Kidney capillary endothelial cell (primary cell): ENCODE data around the gene IQCE.

ENCODE experiments used
- DNase-seq: peaks from one replicate; pipeline ENCODE4 v3.0.0-alpha.2; 2018; ENCODE audit warnings: low spot score

Gene IQCE

DNA sequence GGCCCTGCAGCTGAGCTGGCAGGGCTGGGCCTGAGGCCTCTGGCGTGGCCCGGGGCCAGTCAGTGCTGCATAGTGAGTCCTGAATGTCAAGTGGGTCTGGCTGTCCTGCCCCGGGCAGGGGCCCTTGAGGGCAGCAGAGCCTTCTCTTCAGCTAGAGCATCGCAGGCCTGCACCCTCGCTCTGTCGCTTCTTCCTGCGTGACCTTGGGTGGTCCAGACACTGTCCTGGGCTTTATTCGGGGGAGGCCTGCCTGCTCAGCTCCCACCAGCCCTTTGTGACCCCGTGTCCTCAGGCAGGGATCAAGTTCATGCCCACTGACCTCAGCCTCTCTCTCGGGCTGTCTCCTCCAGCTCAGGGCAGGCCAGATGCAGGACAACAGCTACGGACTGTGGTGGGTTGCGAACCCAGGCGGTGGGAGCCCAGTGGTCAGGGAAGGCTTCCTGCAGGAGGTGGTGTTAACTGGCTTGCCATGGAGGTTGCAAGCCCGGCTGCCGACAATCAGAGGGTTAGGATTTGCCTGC, 76.4 kb downstream of the IQCE start:
- DNase-seq = no peak

DNA sequence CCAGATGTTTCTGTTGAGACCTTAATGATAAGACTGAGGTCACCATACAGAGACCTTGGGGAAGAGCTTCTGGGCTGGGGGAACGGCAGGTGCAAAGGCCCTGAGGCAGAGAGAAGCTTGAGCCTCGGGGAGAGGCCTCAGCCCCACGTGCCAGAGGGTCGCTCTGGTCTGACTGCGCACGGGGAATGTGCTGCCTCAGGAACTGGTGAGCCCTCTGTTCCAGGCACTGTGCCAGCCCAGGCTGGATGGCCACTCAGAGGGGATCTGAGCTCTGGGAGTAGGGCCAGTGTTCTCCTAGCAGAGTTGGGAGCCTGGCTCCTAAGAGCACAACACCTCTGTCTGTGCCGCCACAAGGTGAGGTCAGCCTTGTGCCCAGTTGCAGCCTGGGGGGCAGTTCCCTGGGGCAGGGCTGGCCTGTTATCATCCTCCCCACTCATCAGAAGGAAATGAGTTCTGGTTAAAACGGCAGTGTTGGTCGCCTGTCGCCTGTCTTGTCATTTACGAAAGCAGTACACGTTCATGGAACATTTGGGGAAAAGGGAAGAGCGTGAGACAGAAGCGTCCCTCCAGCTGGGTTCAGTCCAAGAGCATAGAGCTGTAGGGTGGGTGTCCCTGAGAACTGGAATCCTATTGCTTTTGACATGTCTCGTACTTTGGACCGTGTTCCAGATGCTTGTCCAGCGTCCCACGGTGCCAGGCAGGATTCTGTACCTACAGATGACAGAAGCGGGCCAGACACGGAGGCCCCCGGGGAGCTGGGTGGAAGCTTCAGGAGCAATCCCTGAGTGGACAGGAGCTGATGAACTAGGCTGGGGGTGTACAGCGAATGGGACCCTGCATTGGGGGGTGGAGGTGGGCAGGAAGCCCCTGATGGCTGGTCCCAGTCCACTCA, 77.3 kb downstream of the IQCE start:
- no peak for DNase-seq

DNA sequence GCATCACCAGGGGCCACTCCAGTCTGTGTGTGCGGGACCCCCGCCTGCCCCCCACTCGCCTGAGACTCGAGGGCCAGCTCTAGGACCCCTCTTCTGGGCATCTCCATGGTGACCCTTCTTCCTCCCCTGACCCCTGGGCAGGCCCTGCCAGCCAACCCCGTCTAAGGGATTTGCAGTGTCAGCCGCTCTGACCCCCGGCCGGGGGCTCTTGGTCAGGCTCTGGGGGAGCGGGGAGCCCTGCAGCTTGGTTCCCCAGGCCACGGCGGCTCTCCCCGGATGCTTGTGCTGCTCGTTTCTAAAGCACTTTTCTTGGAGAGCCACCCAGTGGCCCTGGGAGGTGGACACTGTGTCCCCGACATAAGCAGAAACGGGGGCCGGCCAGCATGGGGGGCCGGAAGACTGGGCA, 78.3 kb downstream of the IQCE start:
- no peak for DNase-seq

DNA sequence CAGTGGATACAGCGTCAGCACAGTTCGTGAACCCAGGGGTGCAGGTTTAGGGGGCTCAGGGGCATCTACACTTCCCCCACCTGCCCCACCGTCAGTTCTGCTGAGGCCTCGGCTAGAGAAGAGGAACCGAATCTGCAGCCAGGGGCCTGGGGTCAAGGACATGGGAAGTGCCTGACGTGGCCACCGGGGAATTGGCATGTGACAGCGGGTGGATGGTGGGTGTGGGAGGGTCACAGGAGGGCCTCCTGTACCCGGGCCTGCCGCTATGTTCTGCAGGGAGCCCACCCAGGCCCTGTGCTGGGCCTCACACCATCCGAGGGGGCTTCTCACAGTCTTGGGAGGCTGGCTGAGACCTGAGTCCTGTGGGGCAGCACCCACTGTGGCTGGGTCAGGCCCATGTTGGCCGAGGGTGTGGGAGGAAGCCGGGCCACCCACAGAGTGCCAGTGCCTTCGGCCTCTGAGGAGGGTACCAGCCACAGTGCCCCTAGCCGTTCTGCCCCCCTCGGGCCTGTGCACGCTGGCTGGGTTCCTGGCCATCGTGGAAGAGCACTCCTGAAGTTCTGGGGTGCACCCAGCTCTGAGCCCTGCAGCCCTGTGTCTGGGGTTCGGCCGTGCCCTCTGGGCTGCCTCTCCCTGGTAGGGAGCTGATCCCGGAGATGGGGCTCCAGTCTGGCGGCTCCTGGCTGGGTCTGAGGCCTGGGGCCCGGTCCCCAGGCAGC, 78.9 kb downstream of the IQCE start:
- no peak for DNase-seq

DNA sequence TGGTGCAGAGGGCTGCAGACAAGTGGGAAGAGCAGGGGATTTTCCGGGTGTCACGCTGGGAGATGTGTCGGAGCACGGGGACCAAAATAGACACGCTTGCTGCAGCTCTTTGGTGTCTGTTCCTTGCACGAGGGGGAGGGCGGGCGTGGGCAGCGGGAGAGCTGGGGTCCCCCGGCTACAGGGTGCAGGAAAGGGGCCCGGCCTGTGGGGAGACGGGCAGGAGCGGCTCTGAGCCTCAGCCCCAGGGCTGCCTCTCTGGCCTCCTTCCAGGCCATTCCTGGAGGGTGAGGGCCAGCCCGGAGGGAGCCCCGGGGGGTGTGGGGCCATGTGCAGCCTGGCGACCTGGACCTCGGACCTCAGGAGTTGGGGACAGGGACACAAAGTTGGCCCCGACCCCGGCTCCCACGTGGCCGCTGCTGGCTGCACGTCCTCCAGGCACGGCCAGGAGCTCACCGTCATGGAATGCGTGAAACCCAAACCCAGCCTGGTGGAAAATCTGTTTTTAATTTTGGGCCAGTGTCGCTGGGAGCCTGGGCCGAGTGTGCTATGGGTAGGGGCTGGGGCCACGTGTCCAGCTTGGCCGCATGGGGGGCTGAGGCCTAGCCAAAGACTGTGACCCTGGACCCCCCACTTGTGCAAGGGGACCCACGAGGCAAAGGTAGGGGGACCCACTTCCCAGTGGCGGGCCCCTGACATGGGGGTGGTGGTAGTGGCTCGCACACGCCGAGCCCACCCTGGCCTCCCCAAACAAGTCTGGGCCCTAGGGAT, 79.6 kb downstream of the IQCE start:
- DNase-seq = no peak

DNA sequence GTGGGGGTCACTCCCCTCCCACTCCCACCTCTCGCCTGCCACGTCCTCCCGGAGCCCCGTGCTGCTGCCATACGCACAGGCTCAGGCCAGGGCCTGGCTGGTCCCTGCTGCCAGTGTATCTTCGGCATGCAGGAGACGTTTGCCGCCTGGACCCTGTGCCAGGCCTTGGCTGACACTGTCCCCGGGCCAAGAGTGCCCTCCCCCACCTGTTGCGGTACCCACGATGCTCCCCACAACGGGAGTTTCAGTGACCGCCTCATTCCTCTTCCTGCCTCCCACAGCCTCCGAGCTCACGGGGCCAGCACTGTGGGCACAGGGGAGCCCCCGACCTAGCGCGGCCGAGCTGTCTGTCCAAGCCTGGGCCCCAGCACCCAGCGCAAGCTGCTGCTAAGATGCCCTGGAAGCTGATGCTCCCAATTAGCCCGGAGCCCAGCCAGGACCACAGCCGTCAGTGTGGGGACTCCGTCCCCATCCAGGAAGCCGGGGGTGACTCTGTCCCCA, 80.5 kb downstream of the IQCE start:
- no peak for DNase-seq

DNA sequence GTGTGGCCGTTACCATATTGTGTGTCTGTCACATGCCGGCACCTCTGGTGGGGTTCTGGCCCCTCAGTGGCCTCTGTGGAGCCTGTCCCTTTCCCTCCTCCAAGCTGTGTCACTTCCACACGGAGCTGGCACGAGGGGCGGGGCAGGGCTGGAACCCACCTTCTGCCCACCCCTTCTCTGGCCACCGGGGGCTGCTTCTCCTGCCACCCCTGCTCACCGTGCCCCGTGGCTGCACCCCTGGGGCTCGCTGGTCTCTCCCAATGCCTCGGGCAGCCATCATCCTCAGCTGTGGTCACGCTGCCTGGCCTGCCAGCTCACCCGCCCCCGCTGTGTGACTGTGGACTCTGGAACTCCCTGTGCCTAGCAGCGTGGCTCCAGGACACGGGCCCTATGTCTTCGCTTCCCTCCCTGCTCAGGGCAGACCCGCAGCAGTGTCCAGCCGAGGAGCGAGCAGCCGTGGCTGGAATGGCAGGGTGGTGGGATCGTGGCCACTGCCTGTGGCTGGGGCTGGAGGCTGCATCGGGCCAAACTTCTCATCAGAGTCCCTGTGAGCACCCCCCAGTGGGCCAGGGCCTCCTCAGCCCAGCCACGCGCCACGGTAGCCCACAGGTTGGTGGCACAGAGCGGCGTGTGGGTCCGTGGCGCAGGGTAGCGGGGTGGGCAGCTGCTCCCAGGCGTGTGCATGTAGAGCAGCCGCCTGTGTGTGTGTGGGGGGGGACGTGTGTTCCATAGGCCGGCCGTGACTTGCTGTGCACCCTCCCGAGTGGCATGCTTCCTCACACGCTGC, 81.1 kb downstream of the IQCE start:
- DNase-seq = no peak

DNA sequence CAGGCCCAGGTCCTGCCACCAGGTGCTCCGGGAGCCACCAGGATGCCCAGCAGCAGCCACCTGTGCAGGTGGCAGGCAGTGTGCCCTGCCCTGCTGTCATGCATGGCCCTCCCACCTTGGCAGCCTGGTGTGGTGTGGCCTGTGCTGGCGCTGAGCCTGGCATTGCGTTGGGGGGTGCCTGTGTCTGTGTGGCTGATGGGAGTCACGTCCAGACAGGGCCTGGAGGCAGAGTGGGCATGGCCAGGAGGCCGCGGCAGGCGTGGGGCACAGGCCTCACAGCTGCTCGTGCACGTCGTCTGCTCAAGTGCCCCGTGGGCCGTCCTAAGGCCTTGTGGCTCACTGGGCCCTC, 81.7 kb downstream of the IQCE start:
- DNase-seq = no peak

DNA sequence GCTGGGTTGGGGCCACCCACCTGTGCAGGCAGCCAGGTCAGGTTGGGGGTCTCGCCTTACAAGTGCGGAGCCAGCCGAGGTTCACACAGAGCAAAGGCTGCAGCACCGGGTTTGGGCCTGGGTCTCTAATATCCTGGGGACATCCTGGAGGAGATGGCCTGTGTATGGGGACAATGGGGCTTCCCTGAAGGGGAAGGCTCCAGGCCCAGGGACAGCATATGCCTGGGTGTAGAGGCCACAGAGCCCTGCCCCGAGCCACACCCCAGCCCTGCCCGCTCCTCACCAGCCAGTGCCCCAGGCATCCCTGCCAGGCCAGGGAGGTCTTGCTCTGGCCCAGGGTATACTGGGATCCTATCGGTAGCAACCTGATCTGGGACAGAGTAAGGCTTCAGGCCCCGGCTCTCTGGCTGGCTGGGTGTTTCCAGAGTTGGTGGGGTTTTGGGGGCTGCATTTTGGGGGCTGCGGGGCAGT, 82.1 kb downstream of the IQCE start:
- no peak for DNase-seq

DNA sequence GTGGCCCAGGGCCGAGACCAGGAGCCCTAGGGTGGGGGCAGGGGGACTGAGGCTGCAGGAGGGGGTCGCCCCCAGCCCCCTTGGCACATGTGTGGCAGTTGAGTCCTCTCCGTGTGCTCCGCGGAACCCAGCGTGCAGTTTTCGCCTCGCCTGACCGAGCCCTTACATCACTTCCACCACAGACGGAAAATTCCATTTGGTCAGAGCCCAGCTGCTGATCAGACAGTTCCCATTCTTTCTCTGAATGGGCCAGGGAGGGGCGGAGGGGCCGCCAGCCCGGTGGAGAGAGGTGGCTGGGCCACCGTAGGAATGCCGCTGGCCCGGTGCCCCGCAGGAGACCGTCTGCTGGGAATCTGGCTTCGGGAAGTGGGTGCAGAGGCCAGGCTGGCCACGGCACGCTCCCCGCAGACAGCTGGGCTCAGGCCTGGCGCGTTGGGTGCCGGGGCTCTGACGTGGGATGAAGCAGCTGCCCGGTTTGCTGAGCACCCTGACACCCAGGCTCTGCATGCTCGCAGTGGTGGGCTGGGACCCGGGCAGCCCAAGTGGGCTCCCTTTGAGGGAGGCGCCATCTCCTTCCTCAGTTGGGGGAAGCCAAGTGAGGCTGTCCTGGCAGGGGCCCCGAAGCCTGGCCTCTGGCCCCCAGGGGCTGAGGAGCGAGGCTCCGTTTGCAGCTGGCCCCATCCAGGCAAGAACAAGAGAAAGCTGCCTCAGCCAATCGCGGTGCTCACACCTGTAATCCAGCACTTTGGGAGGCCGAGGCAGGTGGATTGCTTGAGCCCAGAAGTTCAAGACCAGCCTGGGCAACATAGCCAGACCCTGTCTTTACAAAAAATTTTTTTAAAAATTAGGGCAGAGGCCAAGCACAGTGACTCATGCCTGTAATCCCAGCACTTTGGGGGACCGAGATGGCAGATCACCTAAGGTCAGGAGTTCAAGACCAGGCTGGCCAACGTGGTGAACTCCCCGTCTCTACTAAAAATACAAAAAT, 82.9 kb downstream of the IQCE start:
- peak; percentile 92 for DNase-seq

DNA sequence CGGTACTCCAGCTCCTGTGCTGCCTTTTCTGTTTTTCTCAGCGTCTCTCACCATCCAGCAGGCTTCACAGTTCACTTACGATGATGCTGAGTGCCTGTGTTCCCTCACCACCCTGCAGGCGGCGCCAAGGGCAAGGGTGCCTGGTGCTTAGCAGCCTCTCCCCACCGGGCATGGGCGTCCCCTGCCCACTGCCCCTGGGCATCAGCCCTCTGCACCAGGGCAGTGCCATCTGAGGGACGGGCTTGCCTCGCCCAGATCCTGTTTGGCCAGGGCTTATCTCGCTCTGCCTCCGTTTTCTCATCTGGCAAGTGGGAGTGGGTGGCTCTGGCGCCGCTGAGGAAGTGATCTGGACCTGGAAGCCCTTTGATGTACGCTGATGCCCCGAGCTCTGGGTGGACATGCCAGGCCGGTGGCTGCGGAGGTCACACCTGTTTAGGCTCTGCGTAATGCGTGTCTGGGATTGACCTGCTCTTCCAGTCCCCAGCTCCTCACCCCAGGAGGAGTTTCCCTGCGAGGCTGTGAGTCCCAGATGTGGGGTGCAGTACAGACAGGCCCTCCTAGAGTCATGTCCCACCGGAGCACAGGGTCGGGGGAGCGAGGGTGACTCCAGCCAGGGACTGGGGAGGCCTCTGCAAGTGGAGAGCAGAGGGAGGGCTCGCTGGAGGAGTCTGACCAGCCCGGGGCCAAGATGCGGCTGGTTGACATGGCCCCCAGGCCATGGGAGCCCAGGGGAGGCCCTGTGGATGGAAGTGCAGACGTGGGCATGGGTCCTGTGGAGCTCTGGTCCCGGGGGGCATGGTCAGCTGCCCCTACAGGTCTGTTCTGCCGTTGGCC, 84.8 kb downstream of the IQCE start:
- DNase-seq = no peak

DNA sequence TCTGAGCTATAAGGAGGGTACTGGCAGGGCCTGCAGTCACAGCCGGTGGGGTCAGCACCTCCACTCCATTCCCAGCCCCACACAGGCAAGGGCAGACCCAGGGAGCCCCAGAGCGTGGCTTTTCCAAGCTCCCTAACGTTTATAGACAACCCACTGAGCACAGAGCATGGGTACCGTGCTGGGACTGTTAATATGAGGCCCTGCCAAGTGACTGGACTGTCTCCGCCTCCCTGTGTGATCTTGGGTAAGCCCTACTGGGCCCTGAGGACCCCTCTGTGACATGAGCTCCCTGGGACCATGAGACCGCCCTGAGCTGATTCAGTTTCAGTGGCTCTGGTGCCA, 85.4 kb downstream of the IQCE start:
- DNase-seq = no peak

DNA sequence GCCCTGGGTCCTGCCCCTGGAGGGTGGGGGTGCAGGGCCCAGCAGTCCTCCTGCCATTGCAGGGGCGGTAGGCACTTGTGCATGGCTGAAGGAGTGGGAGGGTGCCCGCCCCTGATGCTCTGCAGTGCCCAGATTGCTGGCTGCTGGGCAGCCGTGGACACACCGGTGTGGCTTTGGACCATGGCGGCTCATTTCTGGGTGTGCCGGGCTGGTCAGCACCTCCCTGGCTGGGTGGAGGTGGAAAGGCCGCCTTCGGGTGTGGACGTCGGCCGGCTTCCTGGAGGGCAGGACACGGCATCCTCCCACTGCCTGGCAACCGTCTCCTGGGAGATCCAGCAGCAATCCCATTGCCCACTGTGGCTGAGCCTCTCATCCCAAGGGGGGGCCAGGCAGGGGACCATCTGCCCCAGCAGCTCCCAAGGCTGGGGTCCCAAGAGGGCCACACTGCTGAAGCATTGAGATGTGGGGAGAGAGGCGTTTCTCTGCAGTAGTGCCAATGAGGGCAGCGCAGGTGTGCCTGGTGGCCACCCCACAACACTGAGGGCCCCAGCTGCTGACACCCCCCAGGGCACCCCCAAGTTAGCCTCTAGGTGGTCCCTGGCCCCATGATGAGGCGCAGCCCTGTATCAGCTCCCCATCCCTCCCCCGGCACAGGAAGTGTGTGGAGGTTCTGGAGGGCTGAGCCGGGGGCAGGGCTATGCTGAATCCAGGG, 85.9 kb downstream of the IQCE start:
- DNase-seq = no peak

DNA sequence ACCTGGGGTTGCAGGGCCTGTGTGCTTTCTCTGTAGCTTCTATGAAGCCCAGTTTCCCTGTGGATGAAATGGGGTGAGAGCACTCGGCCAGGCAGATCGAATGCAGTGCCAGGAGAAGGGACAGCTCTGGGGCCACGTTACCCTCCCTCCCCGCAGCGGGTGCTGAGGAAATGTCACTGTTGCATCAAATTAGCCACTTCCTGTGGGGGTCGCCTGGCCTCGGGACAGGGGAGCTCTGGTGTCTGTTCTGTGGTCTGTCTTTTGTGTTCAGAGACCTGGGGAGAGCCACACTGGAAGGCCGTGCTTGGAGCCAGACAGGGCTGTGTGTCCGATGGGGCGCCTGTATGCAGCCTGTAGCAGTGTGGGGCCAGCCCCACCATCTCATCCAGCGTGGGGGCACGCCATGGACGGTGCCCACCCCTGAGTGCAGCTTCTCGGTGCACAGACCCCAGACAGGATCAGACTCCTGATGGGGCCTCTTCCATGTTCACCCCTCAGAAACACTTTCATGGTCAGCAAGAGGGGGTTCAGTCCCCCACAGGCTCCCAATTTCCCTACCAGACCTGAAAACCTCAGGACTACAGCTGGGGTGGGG, 86.6 kb downstream of the IQCE start:
- DNase-seq = peak; percentile 62

DNA sequence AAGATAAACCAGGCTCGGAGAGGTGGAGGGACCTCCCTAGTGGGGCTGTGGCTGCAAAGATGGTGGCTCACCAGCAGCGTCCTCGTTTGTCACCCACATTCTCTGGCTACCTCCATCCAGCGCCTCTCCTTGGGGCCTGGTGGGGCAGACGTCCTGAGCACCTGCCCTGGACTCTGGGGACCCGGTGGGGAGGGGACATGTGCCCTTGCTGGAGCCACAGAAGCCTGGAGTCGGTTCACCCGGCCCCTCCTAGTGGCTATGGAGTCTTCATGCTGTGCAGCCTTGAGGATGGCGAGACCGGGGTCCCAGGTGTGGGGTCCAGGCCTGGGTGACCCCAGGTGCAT, 87.5 kb downstream of the IQCE start:
- DNase-seq = no peak

DNA sequence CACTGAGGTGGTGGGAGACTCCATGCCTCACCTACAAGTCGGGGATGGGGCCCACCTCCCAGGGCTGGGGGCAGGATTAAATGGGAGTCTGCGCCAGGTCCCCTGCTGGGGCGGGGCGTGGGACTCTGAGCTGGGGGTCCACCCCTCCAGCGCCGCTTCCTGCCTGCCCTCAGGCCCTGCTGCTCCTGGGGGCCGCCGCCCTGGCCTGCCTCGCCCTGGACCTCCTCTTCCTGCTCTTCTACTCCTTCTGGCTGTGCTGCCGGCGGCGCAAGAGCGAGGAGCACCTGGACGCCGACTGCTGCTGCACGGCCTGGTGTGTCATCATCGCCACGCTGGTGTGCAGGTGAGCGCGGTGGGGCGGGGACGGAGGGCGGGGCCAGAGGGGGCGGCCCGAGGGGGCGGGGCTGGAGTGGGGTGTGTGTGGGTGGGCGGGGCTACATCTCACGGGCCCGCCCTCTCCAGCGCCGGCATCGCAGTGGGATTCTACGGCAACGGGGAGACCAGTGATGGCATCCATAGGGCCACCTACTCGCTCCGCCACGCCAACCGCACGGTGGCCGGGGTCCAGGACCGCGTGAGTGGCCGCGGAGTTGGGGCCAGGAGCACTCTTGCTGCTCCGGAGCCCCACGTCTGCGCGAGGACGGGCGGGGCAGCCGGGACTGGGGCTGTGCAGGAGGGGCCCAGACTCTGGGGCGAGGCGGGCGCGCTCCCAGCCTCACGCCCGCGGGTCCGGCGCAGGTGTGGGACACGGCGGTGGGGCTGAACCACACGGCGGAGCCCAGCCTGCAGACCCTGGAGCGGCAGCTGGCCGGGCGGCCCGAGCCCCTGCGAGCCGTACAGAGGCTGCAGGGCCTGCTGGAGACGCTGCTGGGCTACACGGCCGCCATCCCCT, 88.1 kb downstream of the IQCE start:
- DNase-seq = no peak

DNA sequence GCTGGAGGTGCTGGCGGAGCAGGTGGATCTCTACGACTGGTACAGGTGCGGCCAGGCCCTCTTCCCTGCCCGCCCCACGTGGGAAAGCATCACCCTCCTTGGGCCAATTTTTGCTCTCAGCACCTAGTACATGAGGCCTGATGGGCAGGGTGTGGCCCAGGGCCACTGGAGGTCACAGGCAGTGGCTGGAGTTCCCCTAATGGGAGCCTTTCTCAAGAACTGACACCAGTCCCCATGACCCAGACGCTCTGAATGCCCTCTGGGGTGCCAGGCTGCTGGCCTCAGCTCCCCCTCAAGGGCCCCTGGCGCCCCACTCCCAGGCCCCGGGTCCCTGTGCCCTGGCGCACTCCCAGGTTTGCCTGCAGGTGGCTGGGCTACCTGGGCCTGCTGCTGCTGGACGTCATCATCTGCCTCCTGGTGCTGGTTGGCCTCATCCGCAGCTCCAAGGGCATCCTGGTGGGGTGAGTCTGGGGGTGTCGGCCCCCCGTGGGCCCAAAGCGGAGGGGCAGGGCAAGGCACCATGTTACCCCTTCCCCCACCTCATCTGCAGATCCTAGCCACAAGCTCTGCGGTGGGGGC, 88.9 kb downstream of the IQCE start:
- DNase-seq = no peak
